Measurements from ENCODE around the gene TMEM272.

Gene TMEM272

GRCh38 chr13:51782026-51782710 is 62.8 kb downstream of the TMEM272 start:
- no peak overlapping the region for H2AFZ ChIP-seq (ENCODE audit: low read depth, low read length, severe bottlenecking)
- H3K79me2 ChIP-seq (ENCODE audit: insufficient read depth, low read length): no peaks in the 10 kb centered on the region
- H3F3A ChIP-seq (ENCODE audit: insufficient read depth): no peaks in the 10 kb centered on the region
- no peaks in the 10 kb centered on the region for H3K9me2 ChIP-seq (replicated peaks; ENCODE audit: insufficient read depth, low read length)
- no peak overlapping the region for H3K9ac ChIP-seq (ENCODE audit: low read length)
- H3K27ac ChIP-seq (ENCODE audit: low read depth, low read length): no peak overlapping the region
- no peak overlapping the region for H3K4me2 ChIP-seq (ENCODE audit: low read depth, low read length, poor library complexity, severe bottlenecking)
- no peaks in the 10 kb centered on the region for H4K20me1 ChIP-seq (ENCODE audit: low read depth, low read length)
- no peak overlapping the region for H3K4me3 ChIP-seq (ENCODE audit: insufficient read depth, low read length, poor library complexity, severe bottlenecking)
- no peaks in the 10 kb centered on the region for H3K27me3 ChIP-seq (ENCODE audit: low read length)
- no peaks in the 10 kb centered on the region for H3K9me3 ChIP-seq (ENCODE audit: insufficient read depth, low read length)
- no peaks in the 10 kb centered on the region for H3K36me3 ChIP-seq (ENCODE audit: low read length)
- TF ChIP-seq EZH2phosphoT487 (conservative IDR thresholded peaks at IDR 0.05; ENCODE audit: low read length) (no peak), CTCF (IDR thresholded peaks at IDR 0.05; ENCODE audit: insufficient read depth, low read length, poor library complexity, severe bottlenecking) (no peak)

GRCh38 chr13:51781246-51782022 is 63.5 kb downstream of the TMEM272 start:
- Histone ChIP-seq H2AFZ (ENCODE audit: low read depth, low read length, severe bottlenecking) (no peak overlapping the region), H3K27ac (ENCODE audit: low read depth, low read length) (no peak overlapping the region), H3K9me3 (ENCODE audit: insufficient read depth, low read length) (no peaks in the 10 kb centered on the region), H3K9me2 (replicated peaks; ENCODE audit: insufficient read depth, low read length) (no peaks in the 10 kb centered on the region), H3K36me3 (ENCODE audit: low read length) (no peaks in the 10 kb centered on the region), H3K4me2 (ENCODE audit: low read depth, low read length, poor library complexity, severe bottlenecking) (no peak overlapping the region), H3K27me3 (ENCODE audit: low read length) (no peaks in the 10 kb centered on the region), H3K79me2 (ENCODE audit: insufficient read depth, low read length) (no peaks in the 10 kb centered on the region), H3F3A (ENCODE audit: insufficient read depth) (no peaks in the 10 kb centered on the region), H4K20me1 (ENCODE audit: low read depth, low read length) (no peaks in the 10 kb centered on the region), H3K4me3 (ENCODE audit: insufficient read depth, low read length, poor library complexity, severe bottlenecking) (no peak overlapping the region), H3K9ac (ENCODE audit: low read length) (no peak overlapping the region)
- no peak for TF ChIP-seq EZH2phosphoT487 (conservative IDR thresholded peaks at IDR 0.05; ENCODE audit: low read length)
- TF ChIP-seq CTCF (IDR thresholded peaks at IDR 0.05; ENCODE audit: insufficient read depth, low read length, poor library complexity, severe bottlenecking): no peak

- no peaks in the 10 kb centered on the region for H3K9me2 ChIP-seq (replicated peaks; ENCODE audit: insufficient read depth, low read length)
- H4K20me1 ChIP-seq (ENCODE audit: low read depth, low read length): no peaks in the 10 kb centered on the region
- H3K27me3 ChIP-seq (ENCODE audit: low read length): no peaks in the 10 kb centered on the region
- no peak overlapping the region for H2AFZ ChIP-seq (ENCODE audit: low read depth, low read length, severe bottlenecking)
- no peak overlapping the region for H3K27ac ChIP-seq (ENCODE audit: low read depth, low read length)
- H3K9ac ChIP-seq (ENCODE audit: low read length): no peak overlapping the region
- H3K4me2 ChIP-seq (ENCODE audit: low read depth, low read length, poor library complexity, severe bottlenecking): no peak overlapping the region
- TF ChIP-seq EZH2phosphoT487 (conservative IDR thresholded peaks at IDR 0.05; ENCODE audit: low read length) (no peak), CTCF (IDR thresholded peaks at IDR 0.05; ENCODE audit: insufficient read depth, low read length, poor library complexity, severe bottlenecking) (no peak)
- no peaks in the 10 kb centered on the region for H3F3A ChIP-seq (ENCODE audit: insufficient read depth)
- H3K79me2 ChIP-seq (ENCODE audit: insufficient read depth, low read length): no peaks in the 10 kb centered on the region
- no peaks in the 10 kb centered on the region for H3K9me3 ChIP-seq (ENCODE audit: insufficient read depth, low read length)
- no peak overlapping the region for H3K4me3 ChIP-seq (ENCODE audit: insufficient read depth, low read length, poor library complexity, severe bottlenecking)
- no peaks in the 10 kb centered on the region for H3K36me3 ChIP-seq (ENCODE audit: low read length)
Observed at GRCh38 chr13:51780099-51780498, 64.9 kb downstream of the TMEM272 start.
